Caki2 (cell line): ENCODE measurements around the gene CEACAM20. TPM values are rescaled to one million over a fixed set of nuclear protein-coding genes. Genes with fewer than 3 reads are reported as not detected.
"Not testable (repeated sequence)": the region's sequence is repeated elsewhere in the genome, so short reads cannot be mapped to it uniquely, and the experiment has no call there.

Source experiments
- DNase-seq: peaks from one replicate; pipeline ENCODE4 v3.0.0-alpha.2; 2015; ENCODE audit warnings: low read depth
- in situ Hi-C: cut with HindIII; loops from 2 replicates; pipeline ENCODE4 v1.10.0; 2016; ENCODE audit warnings: low sequenced_read_pairs, low pct_unique_long_range_greater_than_20kb, mixed read lengths
- total RNA-seq: library from RNA; depleted of rRNA; stranded (reverse); fragments of >200 nt; shearing (Covaris generic); gene quantifications from 2 replicates; pipeline ENCODE4 v1.2.3, GENCODE V29; 2014; ENCODE audit warnings: low replicate concordance

Gene CEACAM20
- total RNA-seq, 1 experiment from 2014 or later, result not detected

- peak; percentile 55 for DNase-seq
- in situ Hi-C loops, result no loop called here
These were observed 22.8 kb upstream of the CEACAM20 start for GRCh38 chr19:44552324-44552723.

- in situ Hi-C loops, result no loop called here
- no peak for DNase-seq
These were observed 22.4 kb upstream of the CEACAM20 start for GRCh38 chr19:44551850-44552249.

DNA sequence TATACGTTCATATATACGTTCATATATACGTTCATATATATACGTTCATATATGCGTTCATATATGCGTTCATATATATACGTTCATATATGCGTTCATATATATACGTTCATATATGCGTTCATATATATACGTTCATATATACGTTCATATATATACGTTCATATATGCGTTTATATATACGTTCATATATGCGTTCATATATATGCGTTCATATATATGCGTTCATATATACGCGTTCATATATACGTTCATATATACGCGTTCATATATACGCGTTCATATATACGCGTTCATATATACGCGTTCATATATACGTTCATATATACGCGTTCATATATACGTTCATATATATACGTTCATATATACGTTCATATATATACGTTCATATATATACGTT lies 21.5 kb upstream of the CEACAM20 start:
- DNase-seq, in situ Hi-C loops: not testable (repeated sequence)

GRCh38 chr19:44549507-44549906 lies 20.0 kb upstream of the CEACAM20 start:
- in situ Hi-C loops, result no loop called here
- DNase-seq, result no peak

DNA sequence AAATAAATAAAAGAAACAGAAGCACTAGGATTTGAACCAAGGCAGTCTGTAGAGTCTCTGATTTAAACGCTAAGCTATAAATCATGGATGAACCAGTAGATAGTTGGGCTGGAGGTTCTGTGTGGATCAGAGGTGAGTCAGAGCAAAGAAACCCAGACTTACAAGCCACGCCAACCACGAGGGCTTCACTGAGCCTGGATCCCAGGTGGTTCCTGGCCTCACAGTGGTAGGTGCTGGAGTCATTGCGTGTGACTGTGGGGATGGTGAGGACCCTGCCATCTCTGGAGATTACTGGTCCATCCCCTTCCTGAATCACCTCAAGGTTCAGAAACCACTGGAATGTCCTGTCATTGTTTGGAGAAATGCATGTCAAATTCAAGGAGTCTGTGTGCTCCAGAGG lies 19.3 kb upstream of the CEACAM20 start:
- DNase-seq, result peak; percentile 92
- in situ Hi-C loops, result no loop called here

- no peak for DNase-seq
- in situ Hi-C loops, result no loop called here
These were observed 14.6 kb upstream of the CEACAM20 start for GRCh38 chr19:44544031-44544430.

DNA sequence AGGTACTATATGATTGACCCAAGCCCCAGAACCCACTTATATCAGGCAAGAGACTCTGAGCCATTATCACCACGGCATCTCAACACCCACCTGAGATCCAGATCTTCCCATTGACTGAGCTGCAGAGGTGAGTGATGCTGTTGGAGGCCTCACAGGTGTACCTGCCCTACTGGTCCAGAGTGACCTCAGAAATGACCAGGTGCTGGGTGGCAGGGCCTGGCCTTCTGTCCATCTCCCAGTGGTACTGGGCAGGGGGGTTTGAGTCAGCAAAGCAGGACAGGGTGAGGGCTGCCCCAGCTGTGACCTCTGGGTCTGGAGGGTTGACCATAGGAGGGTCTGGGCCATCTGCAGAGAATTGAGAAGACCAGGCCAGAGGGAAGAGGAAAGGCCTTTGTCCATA lies 13.2 kb upstream of the CEACAM20 start:
- DNase-seq, result no peak
- in situ Hi-C loops, result no loop called here

GRCh38 chr19:44540736-44541135 lies 11.3 kb upstream of the CEACAM20 start:
- DNase-seq, result no peak
- in situ Hi-C loops, result no loop called here

GRCh38 chr19:44539991-44540390 lies 10.5 kb upstream of the CEACAM20 start:
- no peak for DNase-seq
- in situ Hi-C loops, result no loop called here

GRCh38 chr19:44539236-44539826 lies 9.9 kb upstream of the CEACAM20 start:
- DNase-seq, result no peak
- in situ Hi-C loops, result no loop called here

DNA sequence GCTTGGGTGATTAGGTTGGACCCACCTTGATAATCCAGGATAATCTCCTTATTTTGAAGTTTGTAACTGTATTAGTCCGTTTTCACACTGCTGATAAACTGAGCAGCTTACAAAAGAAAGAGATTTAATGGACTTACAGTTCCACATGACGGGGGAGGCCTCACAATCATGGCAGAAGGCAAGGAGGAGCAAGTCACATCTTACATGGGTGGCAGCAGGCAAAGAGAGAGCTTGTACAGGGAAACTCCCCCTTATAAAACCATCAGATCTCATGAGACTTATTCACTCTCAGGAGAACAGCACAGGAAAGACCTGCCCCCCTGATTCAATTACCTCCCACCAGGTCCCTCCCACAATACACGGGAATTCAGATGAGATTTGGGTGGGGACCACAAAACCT lies 5.9 kb upstream of the CEACAM20 start:
- DNase-seq, in situ Hi-C loops: not testable (repeated sequence)

- in situ Hi-C loops, result no loop called here
- no peak for DNase-seq
These were observed 3.3 kb upstream of the CEACAM20 start for GRCh38 chr19:44532819-44533218.

DNA sequence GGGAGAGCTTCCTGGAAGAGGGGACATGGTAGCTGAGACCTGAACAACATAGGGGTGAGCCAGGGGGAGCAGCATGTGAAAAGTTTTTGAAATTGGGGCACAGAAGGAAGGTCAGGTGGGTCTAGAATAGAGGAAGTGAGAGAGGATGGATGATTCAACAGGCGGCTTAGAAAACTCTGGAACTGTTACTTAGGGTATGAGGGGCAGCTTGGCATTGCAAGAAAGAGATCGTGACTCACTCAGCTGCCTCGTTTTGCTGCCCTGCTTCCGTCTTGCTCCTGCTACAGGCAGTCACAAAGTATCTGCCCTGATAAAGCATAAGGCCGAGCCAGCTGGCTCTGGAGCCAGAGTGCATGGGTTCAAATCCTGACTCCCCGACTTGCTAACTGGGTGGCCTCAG lies 1.3 kb upstream of the CEACAM20 start:
- no peak for DNase-seq

DNA sequence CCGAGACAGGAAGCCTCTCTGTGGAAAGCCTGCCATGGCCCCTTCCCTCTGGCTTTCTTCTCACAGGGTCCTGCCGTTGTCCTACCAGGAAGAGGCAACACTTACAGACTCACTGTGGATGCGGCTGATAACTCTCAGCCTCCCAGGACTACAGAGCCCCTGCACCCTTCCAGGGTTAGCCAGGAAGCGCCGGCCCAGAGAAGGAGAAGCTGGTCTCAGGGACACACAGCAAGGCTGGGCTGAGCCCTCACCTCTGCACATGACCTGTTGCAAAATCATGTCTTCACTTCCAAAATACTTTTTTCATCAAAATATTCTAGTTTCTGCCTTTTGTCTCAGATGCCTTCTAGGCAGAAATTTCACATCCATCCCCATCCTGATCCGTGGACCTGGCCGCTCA lies 1.9 kb downstream of the CEACAM20 start:
- in situ Hi-C loops, result no loop called here
- DNase-seq, result no peak

More for the DNA sequence above, 1.3 kb upstream of the CEACAM20 start:
- in situ Hi-C loops, result no loop called here

- in situ Hi-C loops, result no loop called here
- no peak for DNase-seq
These were observed 3.6 kb downstream of the CEACAM20 start for GRCh38 chr19:44525721-44526430.

- in situ Hi-C loops, result no loop called here
- no peak for DNase-seq
These were observed 8.1 kb downstream of the CEACAM20 start for GRCh38 chr19:44521370-44521769.

DNA sequence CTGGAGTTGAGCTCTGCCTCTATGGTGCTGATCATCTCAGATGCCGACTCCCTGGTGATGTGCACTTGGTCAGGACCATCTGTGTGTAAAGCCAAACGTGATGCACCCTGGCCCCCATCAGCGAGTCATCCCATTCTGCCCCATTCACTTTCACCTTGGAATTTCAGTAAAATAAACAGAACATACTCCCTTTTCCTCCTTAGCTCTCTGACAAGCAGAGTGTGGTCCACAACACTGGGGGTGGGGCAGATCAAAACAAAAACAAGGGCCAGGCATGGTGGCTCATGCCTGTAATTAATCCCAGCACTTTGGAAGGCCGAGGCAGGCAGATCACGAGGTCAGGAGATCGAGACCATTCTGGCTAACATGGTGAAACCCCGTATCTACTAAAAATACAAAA lies 12.3 kb downstream of the CEACAM20 start:
- DNase-seq, result peak; percentile 28
- in situ Hi-C loops, result no loop called here

DNA sequence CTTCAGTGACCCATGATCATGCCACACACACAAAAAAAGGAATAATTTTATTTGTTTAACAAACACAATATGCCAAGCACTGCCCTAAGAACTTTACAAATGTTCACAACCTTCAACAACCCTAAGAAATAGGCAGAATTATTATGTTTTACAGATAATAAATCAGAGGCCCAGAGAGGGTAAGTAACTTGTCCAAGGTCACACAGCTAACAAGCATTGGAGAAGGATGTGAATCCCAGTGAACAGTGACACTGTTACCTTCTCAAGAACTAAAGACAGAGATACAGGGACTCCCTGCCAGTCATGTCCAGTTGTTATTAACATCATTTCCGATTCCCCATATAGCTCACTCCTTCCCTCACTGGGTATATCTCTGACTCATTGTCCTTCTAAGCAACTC lies 13.6 kb downstream of the CEACAM20 start:
- in situ Hi-C loops, result no loop called here
- no peak for DNase-seq

DNA sequence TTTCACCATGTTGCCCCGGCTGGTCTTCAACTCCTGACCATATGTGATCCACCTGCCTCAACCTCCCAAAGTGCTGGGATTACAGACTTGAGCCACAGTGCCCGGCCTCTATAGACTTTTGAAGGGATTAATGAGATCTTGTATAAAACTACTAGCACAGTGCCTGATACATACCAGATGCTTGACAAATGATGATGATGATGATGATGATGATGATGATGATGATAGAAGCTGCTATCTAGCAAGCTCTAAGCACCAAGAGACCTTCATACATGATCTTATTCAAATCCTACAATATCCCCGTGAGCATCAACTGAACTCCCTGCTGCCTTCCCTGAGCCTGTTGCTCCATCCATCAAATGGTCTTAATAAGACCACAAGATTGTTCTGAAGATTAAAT lies 14.4 kb downstream of the CEACAM20 start:
- in situ Hi-C loops, result no loop called here
- DNase-seq, result no peak
